Thyroid gland (tissue), 4 donors: ENCODE measurements around the gene LIMK2. TPM values are rescaled to one million over a fixed set of nuclear protein-coding genes. Genes with fewer than 3 reads are reported as not detected.
A peak's percentile ranks its signal among the peaks of the same experiment; 100 is the strongest.
"Not testable (repeated sequence)": the region's sequence is repeated elsewhere in the genome, so short reads cannot be mapped to it uniquely, and the experiment has no call there.

Experiments used
- DNase-seq, 2 donors: peaks; one replicate each; pipeline ENCODE4 v3.0.0-alpha.2; 2019
- H3K27ac ChIP-seq, 3 donors: fragments of 200-600 bp; sonication (generic); 1 replicate in 2 of 3; 2 replicates in 1 of 3; pipeline ENCODE4 v1.5.1; 2016 to 2019; ENCODE audit warnings: mild to moderate bottlenecking in 1 of 3, moderate library complexity in 1 of 3
- H3K27me3 ChIP-seq: fragments of 200-600 bp; sonication (generic); one replicate; pipeline ENCODE4 v1.5.1; 2019
- H3K36me3 ChIP-seq, 2 donors: fragments of 200-600 bp; sonication (generic); one replicate each; pipeline ENCODE4 v1.5.1; 2016 to 2019
- H3K4me1 ChIP-seq, 2 donors: fragments of 200-600 bp; sonication (generic); one replicate each; pipeline ENCODE4 v1.5.1; 2017 to 2019
- H3K4me3 ChIP-seq, 3 donors: fragments of 200-600 bp; sonication (generic); replicated peaks in 1 of 3; 1 replicate in 2 of 3; 2 replicates in 1 of 3; pipeline ENCODE4 v1.5.1; 2016; ENCODE audit warnings: mild to moderate bottlenecking in 1 of 3
- H3K9me3 ChIP-seq: fragments of 200-600 bp; sonication (generic); one replicate; pipeline ENCODE4 v1.5.1; 2017
- CTCF ChIP-seq, 6 experiments: fragments of 200-600 bp in 3 of 6; fragments of 450-650 bp in 3 of 6; sonication (generic) in 3 of 6; IDR thresholded peaks; one replicate each; pipeline ENCODE4 v1.5.1; 2016 to 2019; ENCODE audit warnings: antibody characterized with exemption in 6 of 6, mild to moderate bottlenecking in 2 of 6, inconsistent platforms in 1 of 6, moderate library complexity in 1 of 6
- POLR2A ChIP-seq, 2 donors: fragments of 450-650 bp; IDR thresholded peaks; one replicate each; pipeline ENCODE4 v1.6.1; 2017; ENCODE audit warnings: antibody characterized with exemption in 2 of 2, mild to moderate bottlenecking in 2 of 2, moderate library complexity in 1 of 2
- WGBS, 2 donors: methylation state at CpG; one replicate each; pipeline ENCODE4 v1.1.5; 2017; 5-methylcytosine and 5-hydroxymethylcytosine counted together
- intact Hi-C: fragments of 100-400 bp; cut with DNase I; formaldehyde crosslinking; loops from one replicate; pipeline ENCODE4 v1.15.1; 2023
- total RNA-seq, 4 donors: library from RNA; depleted of rRNA; stranded (reverse); fragments of >200 nt; gene quantifications; one replicate each; pipeline ENCODE4 v1.2.3, GENCODE V29; 2016

The LIMK2 gene
- total RNA-seq, 4 donors from 2014 or later = 85.0 to 123 (median 99.4) TPM

GRCh38 chr22:31244046-31244942, 32.2 kb downstream of the LIMK2 start:
- Histone ChIP-seq H3K27ac (peak overlapping the region in 2 of 3 donors; percentile 25 to 59), H3K9me3 (no peaks in the 10 kb centered on the region), H3K36me3 (no peaks in the 10 kb centered on the region), H3K27me3 (no peaks in the 10 kb centered on the region), H3K4me3 (no peak overlapping the region), H3K4me1 (peaks cover 18 to 47% of the 10 kb centered on the region in 2 donors)
- DNase-seq = peak; percentile 43 to 45
- WGBS, 2 donors = 61 to 62% methylated on average over 9 of the region's 9 CpGs
- TF ChIP-seq POLR2A (IDR thresholded peaks at IDR 0.05) (no peak), CTCF (IDR thresholded peaks at IDR 0.05) (no peak)
- intact Hi-C loops = no loop called here

GRCh38 chr22:31244943-31245451, 32.9 kb downstream of the LIMK2 start:
- H3K9me3 ChIP-seq = no peaks in the 10 kb centered on the region
- intact Hi-C loops = no loop called here
- no peaks in the 10 kb centered on the region for H3K36me3 ChIP-seq
- peaks cover 25 to 52% of the 10 kb centered on the region in 2 donors for H3K4me1 ChIP-seq
- WGBS, 2 donors = 90 to 91% methylated on average over 7 of the region's 7 CpGs
- TF ChIP-seq POLR2A (IDR thresholded peaks at IDR 0.05) = no peak
- TF ChIP-seq CTCF (IDR thresholded peaks at IDR 0.05) = no peak
- no peak for DNase-seq
- H3K4me3 ChIP-seq = no peak overlapping the region
- H3K27ac ChIP-seq = no peak overlapping the region
- H3K27me3 ChIP-seq = no peaks in the 10 kb centered on the region

GRCh38 chr22:31245998-31246397, 33.9 kb downstream of the LIMK2 start:
- 86 to 95% methylated on average over 12 of the region's 12 CpGs for WGBS, 2 donors
- H3K9me3 ChIP-seq, H3K36me3 ChIP-seq, DNase-seq, intact Hi-C loops, H3K4me3 ChIP-seq, H3K27me3 ChIP-seq: not testable (repeated sequence)
- peaks cover 35 to 60% of the 10 kb centered on the region in 2 donors for H3K4me1 ChIP-seq
- peak overlapping the region in 1 of 3 donors; percentile 26 for H3K27ac ChIP-seq

- H3K4me3 ChIP-seq = no peak overlapping the region
- peak overlapping the region in 1 of 3 donors; percentile 74 for H3K27ac ChIP-seq
- H3K36me3 ChIP-seq = no peaks in the 10 kb centered on the region
- H3K9me3 ChIP-seq = no peaks in the 10 kb centered on the region
- DNase-seq = no peak
- TF ChIP-seq CTCF (IDR thresholded peaks at IDR 0.05) (no peak), POLR2A (IDR thresholded peaks at IDR 0.05) (no peak)
- H3K27me3 ChIP-seq = no peaks in the 10 kb centered on the region
- peaks cover 41 to 60% of the 10 kb centered on the region in 2 donors for H3K4me1 ChIP-seq
- 83 to 91% methylated on average over 2 of the region's 2 CpGs for WGBS, 2 donors
- intact Hi-C loops = no loop called here
These were observed 34.6 kb downstream of the LIMK2 start for GRCh38 chr22:31246687-31247086.

GRCh38 chr22:31247726-31248125, 35.6 kb downstream of the LIMK2 start:
- WGBS, 2 donors = 62 to 85% methylated on average over 1 of the region's 1 CpG
- TF ChIP-seq POLR2A (IDR thresholded peaks at IDR 0.05) (no peak), CTCF (IDR thresholded peaks at IDR 0.05) (no peak)
- H3K27ac ChIP-seq = peak overlapping the region in 2 of 3 donors; percentile 74 to 84
- peak overlapping the region in 1 of 3 donors; percentile 53 for H3K4me3 ChIP-seq
- no peaks in the 10 kb centered on the region for H3K36me3 ChIP-seq
- intact Hi-C loops = no loop called here
- no peaks in the 10 kb centered on the region for H3K9me3 ChIP-seq
- H3K4me1 ChIP-seq = peaks cover 43 to 65% of the 10 kb centered on the region in 2 donors
- H3K27me3 ChIP-seq = no peaks in the 10 kb centered on the region
- no peak for DNase-seq
